IPS-NIHi11 (cell line): ENCODE results near the gene GAP43.
A peak's percentile ranks its signal among the peaks of the same experiment; 100 is the strongest.

Source experiments
- DNase-seq: peaks from one replicate; pipeline ENCODE4 v3.0.0; 2012; ENCODE audit warnings: mixed read lengths, low spot score

Gene GAP43

GRCh38 chr3:115627180-115628074 lies 4.1 kb downstream of the GAP43 start:
- peak; percentile 30 for DNase-seq

- no peak for DNase-seq
These were observed 4.7 kb downstream of the GAP43 start for GRCh38 chr3:115628075-115628412.

DNA sequence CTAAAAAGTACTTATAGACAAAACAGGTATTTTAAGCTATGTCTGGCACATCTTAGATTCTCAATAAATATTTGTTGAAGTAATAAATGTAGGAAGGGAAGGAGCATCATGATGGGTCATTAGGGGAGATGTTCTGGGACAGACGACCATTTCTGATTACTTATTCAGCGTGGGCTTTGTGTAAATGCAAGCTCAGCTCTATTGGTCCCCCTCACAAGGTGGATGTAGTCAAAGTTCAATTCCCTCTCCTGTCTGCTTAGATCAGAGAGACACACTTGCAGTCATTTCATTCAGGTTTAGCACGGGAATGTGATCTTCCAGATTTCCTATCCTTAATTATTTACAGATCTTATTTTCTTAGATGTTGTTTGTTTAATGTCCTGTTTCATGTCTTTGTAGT lies 7.5 kb downstream of the GAP43 start:
- DNase-seq, result no peak

- DNase-seq, result no peak
These were observed 8.7 kb downstream of the GAP43 start for GRCh38 chr3:115632026-115632425.

- DNase-seq, result no peak
These were observed 10.2 kb downstream of the GAP43 start for GRCh38 chr3:115633467-115633866.

DNA sequence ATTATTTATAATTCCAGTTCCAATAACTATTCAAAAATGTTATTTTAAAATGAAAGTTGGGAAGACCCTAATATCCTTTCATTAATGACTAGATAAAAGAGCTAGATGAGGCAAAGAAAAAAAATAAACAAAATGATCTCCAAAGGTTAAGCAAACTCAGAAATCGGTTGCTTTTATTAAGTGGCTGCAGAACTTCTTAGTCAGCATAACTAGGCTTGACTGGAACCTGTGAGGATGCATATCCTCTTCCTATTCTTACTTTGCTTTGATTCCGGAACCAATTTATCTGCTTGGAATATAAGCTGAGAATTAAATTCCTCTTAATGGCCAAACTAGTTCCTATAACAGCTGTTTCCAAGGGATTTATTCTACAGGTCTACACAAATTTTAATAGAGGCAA lies 10.7 kb downstream of the GAP43 start:
- no peak for DNase-seq

DNA sequence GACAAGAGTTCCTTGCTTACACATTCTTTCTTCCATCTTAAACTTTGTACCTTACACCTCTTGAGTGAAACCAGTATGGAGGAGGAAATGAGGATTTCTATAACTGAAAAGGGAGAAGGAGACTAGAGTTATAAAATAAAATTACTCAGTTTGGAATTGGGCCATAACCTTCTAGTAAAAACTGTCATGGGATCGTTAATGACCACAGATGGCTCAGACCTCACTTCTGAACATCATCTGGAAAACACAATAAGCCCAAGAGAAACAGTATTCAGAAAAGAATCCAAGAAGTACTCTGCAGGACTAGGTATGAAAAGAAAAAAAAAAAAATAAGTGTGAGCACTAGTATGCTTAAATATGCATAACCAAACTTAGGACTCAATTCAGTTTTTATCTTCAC lies 12.1 kb downstream of the GAP43 start:
- no peak for DNase-seq

GRCh38 chr3:115638241-115638640 lies 14.9 kb downstream of the GAP43 start:
- DNase-seq, result no peak

GRCh38 chr3:115638991-115639390 lies 15.7 kb downstream of the GAP43 start:
- DNase-seq, result no peak

- no peak for DNase-seq
These were observed 21.1 kb downstream of the GAP43 start for GRCh38 chr3:115644391-115644790.

- no peak for DNase-seq
These were observed 22.8 kb downstream of the GAP43 start for GRCh38 chr3:115646027-115646690.

- no peak for DNase-seq
These were observed 25.2 kb downstream of the GAP43 start for GRCh38 chr3:115648559-115648958.

DNA sequence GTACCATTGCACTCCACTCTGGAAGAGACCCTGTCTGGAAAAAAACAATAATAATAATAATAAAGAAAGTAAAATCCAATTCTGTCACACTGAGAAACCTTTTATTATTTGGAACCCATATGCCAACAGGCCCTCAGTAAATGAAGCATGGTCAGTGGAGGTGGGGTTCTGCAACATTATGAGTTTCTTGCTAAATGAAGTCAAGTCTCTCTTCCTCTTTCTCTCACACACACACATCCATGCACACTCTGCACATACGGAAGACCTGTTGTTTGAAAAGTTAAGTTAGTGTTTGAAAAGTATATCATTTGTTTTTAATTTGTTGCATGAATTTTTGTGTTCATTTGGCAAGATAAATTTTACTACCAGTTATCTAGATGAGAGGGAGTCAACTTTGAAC lies 27.8 kb downstream of the GAP43 start:
- no peak for DNase-seq

- DNase-seq, result no peak
These were observed 28.3 kb downstream of the GAP43 start for GRCh38 chr3:115651599-115651998.

- no peak for DNase-seq
These were observed 29.4 kb downstream of the GAP43 start for GRCh38 chr3:115652738-115653137.

DNA sequence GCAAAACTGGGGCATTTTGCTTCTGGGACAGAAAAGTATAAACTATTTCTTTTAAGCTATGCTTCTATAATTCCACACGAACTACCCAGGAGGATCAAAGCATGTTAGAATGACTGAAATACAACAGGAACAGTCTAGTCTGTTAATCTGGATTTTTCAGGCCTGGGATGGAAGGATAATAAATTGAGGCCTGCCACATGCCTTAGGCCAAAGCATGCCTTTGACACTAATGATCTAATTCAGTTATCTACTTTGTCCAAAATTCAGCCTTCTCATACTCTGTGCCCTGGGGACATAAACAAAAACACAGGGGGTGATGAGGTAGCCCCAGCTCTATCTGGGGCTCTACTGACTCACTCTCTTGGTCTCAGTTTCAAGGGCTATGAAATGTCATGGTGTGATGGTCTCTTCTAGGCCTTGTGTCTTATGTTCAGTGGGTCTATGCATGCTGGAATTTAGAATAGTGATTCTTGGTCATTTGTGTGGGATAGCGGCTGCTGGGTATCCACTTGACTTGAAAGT lies 32.5 kb downstream of the GAP43 start:
- DNase-seq, result no peak

DNA sequence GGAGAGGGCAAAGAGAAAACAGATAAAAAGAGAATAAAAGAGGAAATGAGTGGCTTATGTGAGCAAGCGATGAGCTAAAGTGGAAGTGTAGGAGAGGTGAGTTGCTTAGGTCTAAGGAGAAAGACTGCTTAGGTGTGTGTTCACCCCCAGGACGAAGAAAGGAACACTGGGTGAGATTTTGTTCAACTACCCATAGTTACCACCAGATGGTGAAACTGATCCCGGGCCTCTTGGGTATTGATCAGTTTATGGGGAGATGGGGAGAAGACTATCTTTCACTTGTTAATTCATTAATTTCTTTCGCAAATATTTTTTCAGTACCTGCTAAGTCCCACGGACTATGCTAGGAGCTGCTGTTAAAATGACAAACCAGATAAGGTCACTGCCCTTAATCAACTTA lies 33.9 kb downstream of the GAP43 start:
- peak; percentile 13 for DNase-seq

- no peak for DNase-seq
These were observed 34.7 kb downstream of the GAP43 start for GRCh38 chr3:115658032-115658336.

GRCh38 chr3:115658337-115659181 lies 35.2 kb downstream of the GAP43 start:
- DNase-seq, result peak; percentile 80

GRCh38 chr3:115659253-115660220 lies 36.2 kb downstream of the GAP43 start:
- DNase-seq, result no peak

- no peak for DNase-seq
These were observed 37.5 kb downstream of the GAP43 start for GRCh38 chr3:115660646-115661337.
